Prostate gland (tissue), 2 donors: Measurements from ENCODE around the gene GBX1.

ENCODE experiments used
- POLR2A ChIP-seq: fragments of 450-650 bp; IDR thresholded peaks from one replicate; pipeline ENCODE4 v1.6.1; 2016; ENCODE audit warnings: antibody characterized with exemption, mild to moderate bottlenecking
- POLR2AphosphoS5 ChIP-seq: sonication (generic); formaldehyde crosslinking; IDR thresholded peaks from one replicate; pipeline ENCODE4 v1.6.1; 2017; ENCODE audit warnings: antibody characterized with exemption
- TF ChIP-seq, protein P1 (sequence below), 4 experiments: fragments of 200-600 bp in 2 of 4; fragments of 450-650 bp in 2 of 4; sonication (generic) in 2 of 4; IDR thresholded peaks; 1 replicate in 3 of 4; 2 replicates in 1 of 4; pipeline ENCODE4 v1.5.1; 2016 to 2019; ENCODE audit warnings: antibody characterized with exemption in 4 of 4, mild to moderate bottlenecking in 2 of 4, moderate library complexity in 2 of 4

DNA sequence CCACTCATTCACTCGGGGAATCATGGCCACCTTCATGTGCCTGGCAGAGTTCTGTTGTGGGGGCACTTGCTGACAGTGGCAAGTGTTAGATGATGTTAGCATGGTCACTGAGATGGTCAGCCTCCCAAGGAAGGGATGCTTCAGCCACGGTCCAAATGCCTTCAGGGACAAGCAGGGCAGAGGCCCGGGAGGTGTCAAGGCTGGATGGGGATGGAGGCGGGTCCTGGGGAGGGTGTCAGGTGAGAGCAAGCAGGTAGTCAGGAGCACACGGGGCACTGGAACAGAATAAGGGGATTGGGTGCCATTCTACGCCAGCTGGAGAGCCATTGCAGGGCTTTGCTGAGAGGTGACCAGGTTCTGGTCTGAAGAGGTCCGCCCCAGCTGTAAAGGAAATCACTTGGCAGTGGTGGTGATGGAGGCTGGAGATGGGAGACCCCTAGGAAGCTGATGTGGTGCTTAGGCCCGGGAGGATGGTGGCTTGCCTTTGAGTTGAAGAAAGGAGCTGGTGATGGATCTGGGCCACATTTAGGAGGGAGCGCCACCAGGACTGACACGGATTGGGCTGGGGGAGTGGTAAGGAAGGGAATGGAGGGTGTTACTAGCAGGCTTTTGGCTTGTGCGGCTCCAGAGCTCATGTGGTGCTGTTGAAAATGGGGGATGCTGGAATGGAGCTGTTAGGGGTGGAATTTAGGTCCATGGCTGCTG lies 57.1 kb downstream of the GBX1 start:
- TF ChIP-seq POLR2A: no peak
- TF ChIP-seq, protein P1, sequence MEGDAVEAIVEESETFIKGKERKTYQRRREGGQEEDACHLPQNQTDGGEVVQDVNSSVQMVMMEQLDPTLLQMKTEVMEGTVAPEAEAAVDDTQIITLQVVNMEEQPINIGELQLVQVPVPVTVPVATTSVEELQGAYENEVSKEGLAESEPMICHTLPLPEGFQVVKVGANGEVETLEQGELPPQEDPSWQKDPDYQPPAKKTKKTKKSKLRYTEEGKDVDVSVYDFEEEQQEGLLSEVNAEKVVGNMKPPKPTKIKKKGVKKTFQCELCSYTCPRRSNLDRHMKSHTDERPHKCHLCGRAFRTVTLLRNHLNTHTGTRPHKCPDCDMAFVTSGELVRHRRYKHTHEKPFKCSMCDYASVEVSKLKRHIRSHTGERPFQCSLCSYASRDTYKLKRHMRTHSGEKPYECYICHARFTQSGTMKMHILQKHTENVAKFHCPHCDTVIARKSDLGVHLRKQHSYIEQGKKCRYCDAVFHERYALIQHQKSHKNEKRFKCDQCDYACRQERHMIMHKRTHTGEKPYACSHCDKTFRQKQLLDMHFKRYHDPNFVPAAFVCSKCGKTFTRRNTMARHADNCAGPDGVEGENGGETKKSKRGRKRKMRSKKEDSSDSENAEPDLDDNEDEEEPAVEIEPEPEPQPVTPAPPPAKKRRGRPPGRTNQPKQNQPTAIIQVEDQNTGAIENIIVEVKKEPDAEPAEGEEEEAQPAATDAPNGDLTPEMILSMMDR (IDR thresholded peaks at IDR 0.05): no peak
- TF ChIP-seq POLR2AphosphoS5: no peak
